ENCODE measurements around the gene ASAH2.

DNA sequence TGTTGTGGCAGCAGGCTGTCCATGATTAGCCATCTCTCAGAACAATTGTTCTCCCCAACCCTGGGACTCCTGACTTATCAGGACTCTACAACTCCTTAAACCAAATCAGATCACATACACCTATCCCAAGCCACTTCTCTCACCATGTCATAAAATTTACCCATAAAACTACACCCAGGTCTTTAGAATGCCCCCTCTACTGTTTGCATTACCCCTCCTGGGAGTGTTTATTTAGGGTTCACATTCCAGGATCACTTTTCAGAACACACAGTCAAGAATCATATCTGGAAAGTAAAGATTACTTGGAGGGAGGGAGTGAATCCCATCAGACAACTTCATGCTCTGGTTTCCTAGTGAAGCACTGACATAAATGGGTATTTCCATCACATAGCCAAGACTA is 7.1 kb downstream of the ASAH2 start:
- TF ChIP-seq EZH2 (IDR thresholded peaks at IDR 0.05) = no peak
- TF ChIP-seq POLR2AphosphoS5 (IDR thresholded peaks at IDR 0.05; ENCODE audit: borderline replicate concordance, low read depth, low read length) = no peak

Data from SK-N-MC (cell line).